ENCODE results near the gene GID8. TPM values are rescaled to one million over a fixed set of nuclear protein-coding genes. Genes with fewer than 3 reads are reported as not detected.
A peak's percentile ranks its signal among the peaks of the same experiment; 100 is the strongest.

The GID8 gene
- total RNA-seq, 1 donor from 2014 or later = 26.2 TPM

DNA sequence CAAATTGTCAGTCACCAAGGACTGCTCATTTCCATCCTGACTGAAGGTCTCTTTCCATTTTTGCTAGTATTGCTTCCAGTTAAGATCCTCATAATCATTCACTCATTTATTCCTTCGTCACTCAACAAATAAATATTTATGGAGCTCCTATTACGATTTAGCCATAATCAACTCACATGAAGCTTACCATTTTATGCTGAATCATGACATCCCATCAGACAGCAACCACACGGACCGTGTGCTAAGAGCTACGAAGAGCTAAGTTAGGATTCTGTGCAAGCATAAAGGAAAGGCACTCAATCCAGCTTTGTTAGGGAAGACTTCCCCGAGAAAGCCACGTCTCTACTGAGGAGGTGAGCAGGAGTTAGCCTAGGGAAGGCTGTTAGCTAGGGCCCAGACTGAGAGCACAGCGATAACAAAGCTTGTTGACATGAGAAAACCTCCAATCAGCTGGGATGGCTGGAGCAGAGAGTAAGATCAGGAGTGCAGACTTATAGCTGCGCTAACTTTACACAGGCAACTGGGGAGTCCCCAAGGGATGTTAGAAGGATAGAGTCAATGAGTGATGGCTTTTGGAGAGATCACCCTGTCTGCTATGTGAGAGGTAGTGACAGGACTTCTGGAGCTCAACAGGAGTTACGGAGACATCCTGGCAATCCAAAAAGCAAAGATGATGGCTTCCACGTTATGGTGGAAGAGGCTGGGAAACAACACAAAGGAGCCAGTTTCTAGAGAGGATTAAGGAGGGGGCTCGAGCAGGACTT is 2.6 kb upstream of the GID8 start:
- TF ChIP-seq, protein P1, sequence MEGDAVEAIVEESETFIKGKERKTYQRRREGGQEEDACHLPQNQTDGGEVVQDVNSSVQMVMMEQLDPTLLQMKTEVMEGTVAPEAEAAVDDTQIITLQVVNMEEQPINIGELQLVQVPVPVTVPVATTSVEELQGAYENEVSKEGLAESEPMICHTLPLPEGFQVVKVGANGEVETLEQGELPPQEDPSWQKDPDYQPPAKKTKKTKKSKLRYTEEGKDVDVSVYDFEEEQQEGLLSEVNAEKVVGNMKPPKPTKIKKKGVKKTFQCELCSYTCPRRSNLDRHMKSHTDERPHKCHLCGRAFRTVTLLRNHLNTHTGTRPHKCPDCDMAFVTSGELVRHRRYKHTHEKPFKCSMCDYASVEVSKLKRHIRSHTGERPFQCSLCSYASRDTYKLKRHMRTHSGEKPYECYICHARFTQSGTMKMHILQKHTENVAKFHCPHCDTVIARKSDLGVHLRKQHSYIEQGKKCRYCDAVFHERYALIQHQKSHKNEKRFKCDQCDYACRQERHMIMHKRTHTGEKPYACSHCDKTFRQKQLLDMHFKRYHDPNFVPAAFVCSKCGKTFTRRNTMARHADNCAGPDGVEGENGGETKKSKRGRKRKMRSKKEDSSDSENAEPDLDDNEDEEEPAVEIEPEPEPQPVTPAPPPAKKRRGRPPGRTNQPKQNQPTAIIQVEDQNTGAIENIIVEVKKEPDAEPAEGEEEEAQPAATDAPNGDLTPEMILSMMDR (IDR thresholded peaks at IDR 0.05) = no peak
- intact Hi-C loops (cut with DNase I) = no loop called here
- no peaks in the 10 kb centered on the region for H3K9me3 ChIP-seq
- H3K27ac ChIP-seq = no peak overlapping the region
- H3K36me3 ChIP-seq = peaks cover 29% of the 10 kb centered on the region
- ATAC-seq (no peak), DNase-seq (no peak)
- H3K4me1 ChIP-seq = peaks cover 51% of the 10 kb centered on the region
- H3K27me3 ChIP-seq (ENCODE audit: low read depth) = no peaks in the 10 kb centered on the region
- H3K4me3 ChIP-seq = no peak overlapping the region

DNA sequence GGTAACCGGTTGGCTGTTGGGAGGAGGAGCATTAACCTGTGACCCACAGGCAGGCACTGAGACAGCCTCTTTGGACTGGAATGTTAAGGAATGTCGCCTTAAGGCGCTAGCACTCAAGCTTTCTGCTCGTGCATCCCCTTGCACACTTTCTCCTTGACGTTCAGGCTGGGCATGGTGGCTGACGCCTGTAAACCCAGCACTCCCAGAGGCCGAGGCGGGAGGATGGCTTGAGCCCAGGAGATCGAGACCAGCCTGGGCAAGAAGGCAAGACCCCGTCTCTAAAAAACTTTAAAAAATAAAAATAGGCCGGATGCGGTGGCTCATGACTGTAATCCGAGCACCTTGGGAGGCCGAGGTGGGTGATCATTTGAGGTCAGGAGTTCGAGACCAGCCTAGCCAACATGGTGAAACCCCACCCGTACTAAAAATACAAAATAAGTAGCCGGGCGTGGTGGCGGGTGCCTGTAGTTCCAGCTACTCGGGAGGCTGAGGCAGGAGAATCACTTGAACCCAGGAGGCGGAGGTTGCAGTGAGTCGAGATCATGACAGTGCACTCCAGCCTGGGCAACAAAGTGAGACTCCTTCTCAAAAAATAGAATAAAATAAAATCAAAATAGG is 1.9 kb upstream of the GID8 start:
- intact Hi-C loops (cut with DNase I) = no loop called here
- Histone ChIP-seq H3K27ac (no peak overlapping the region), H3K36me3 (peaks cover 30% of the 10 kb centered on the region), H3K27me3 (ENCODE audit: low read depth) (no peaks in the 10 kb centered on the region), H3K9me3 (no peaks in the 10 kb centered on the region), H3K4me1 (peaks cover 58% of the 10 kb centered on the region), H3K4me3 (peak overlapping the region; percentile 99)
- ATAC-seq = no peak
- DNase-seq = no peak
- TF ChIP-seq, protein P1 (IDR thresholded peaks at IDR 0.05) = no peak

DNA sequence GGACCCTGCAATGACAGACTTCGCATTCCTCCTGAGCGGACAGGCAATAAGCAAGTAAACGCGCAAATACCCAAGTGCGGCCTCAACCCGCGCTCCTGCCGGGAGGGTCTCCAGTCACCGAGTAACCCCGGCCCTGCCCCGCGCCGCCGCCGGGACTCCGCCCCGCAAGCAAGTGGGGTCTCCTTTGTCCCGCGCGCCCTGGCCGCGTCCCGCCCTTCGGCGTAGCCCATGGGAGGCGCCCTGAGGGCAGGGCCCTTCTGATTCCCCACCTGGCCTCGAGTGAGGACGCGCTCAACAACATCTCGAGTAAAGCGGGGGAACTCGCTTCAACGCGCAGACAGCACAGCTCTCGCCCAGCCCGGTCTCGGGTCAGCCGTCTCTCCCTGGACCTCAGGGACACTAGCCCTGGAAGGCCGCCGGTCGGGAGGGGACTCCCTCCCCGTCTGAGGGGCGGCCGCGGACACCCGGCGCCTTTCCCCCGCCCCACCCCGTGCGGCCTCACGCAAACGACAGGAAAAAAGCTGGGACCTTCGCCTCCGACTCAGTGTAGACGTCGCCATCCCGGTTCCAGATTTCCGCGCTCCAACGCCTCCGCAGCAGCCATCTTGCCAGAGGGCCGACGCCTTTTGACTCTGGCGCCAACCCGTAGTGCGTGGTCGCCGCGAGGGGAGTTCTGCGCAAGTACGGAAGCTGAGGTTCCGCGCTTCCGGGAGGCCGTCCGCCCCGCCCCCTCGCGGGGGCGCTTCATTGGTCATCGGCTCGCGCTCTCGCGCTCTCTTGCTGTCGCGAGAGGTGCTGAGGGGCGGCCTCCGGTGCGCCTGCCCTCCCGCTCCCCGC is 461 bp upstream of the GID8 start:
- intact Hi-C loops (cut with DNase I) = no loop called here
- H3K36me3 ChIP-seq = peaks cover 43% of the 10 kb centered on the region
- DNase-seq (peak; percentile 98), ATAC-seq (peak; percentile 97 to 98)
- peak overlapping the region; percentile 93 for H3K27ac ChIP-seq
- H3K27me3 ChIP-seq (ENCODE audit: low read depth) = no peaks in the 10 kb centered on the region
- H3K4me3 ChIP-seq = peak overlapping the region; percentile 99
- H3K4me1 ChIP-seq = peaks cover 61% of the 10 kb centered on the region
- TF ChIP-seq, protein P1 (IDR thresholded peaks at IDR 0.05) = no peak
- no peaks in the 10 kb centered on the region for H3K9me3 ChIP-seq

DNA sequence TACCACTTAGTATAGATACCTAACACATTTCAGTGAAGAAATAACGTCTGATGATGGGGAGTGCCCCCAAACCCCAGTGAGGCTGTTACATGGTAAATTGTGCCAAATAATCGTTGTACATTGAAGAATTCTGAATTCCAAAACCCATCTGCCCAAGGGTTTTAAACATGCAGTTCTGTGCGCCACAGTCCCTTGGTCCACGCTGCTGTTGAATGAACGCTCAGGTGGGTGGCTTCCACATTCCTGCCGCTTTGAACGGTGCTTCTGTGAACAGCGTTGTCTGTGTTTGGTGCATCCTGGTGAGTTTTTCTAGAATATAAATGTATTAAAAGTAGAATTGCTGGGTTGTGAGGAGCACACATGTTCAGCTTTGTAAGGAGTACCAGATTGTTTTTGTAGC is 2.9 kb downstream of the GID8 start:
- DNase-seq (peak; percentile 15), ATAC-seq (no peak)
- Histone ChIP-seq H3K4me3 (no peak overlapping the region), H3K9me3 (no peaks in the 10 kb centered on the region), H3K27me3 (ENCODE audit: low read depth) (no peaks in the 10 kb centered on the region), H3K27ac (no peak overlapping the region), H3K36me3 (peaks cover 47% of the 10 kb centered on the region), H3K4me1 (peaks cover 36% of the 10 kb centered on the region)
- TF ChIP-seq, protein P1 (IDR thresholded peaks at IDR 0.05) = no peak
- intact Hi-C loops (cut with DNase I) = no loop called here

DNA sequence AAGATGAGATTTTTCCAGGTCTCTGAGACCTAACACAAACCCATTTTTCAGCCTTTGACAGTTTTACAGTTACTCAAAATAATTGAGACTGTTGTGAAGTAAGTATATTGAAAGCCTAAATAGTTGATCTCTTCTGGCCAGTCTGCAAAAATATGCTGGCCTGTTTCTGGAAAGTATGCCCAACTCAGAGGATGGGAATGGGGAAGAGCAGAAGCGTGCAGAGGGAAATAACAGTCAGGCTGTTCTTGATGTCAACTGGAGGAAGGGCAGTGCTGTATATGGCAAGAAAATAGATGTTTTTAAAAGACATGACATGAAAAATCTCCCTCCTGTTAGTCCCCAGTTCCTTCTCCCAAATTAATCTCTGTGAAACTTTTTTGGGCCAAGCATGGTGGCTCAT is 3.8 kb downstream of the GID8 start:
- ATAC-seq = no peak
- intact Hi-C loops (cut with DNase I) = no loop called here
- no peak overlapping the region for H3K27ac ChIP-seq
- H3K27me3 ChIP-seq (ENCODE audit: low read depth) = no peaks in the 10 kb centered on the region
- no peak for DNase-seq
- TF ChIP-seq, protein P1 (IDR thresholded peaks at IDR 0.05) = no peak
- peaks cover 27% of the 10 kb centered on the region for H3K4me1 ChIP-seq
- peaks cover 57% of the 10 kb centered on the region for H3K36me3 ChIP-seq
- H3K9me3 ChIP-seq = no peaks in the 10 kb centered on the region
- H3K4me3 ChIP-seq = no peak overlapping the region
